ENCODE data around the gene ARGLU1. TPM values are rescaled to one million over a fixed set of nuclear protein-coding genes. Genes with fewer than 3 reads are reported as not detected.

Gene ARGLU1
- polyA plus RNA-seq, 1 donor (not counting 4 experiments of a cell fraction or from before 2014, with no cell fraction given): 96.8 TPM

DNA sequence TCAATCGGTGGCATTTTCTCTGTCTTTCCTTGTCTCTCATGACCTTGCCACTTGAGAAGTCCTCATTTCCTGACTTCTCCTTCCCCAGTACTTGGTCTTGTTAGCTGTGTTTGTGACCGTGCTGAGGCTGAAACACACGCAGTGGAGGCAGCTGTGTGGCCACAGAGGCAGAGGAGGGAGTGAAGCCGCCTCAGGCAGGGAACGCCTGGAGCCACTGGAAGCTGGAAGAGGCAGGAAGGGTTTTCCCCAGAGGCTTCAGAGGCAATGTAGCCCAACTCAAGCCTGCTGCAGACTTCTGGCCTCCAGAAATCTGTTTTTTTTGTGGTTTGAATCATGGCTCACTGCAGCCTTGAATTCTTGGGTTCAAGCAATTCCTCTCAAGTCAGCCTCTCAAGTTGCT is 29.2 kb upstream of the ARGLU1 start:
- FAIRE-seq (no peak), DNase-seq (ENCODE audit: low read depth, low spot score) (no peak)
- Histone ChIP-seq H3K4me3 (ENCODE audit: control insufficient read depth in 2 of 3, extremely low read depth in 1 of 3, insufficient read depth in 2 of 3, low read depth in 1 of 3, low read length in 3 of 3) (no peak overlapping the region), H3K9ac (ENCODE audit: control insufficient read depth, extremely low read depth, insufficient read depth, low read length) (no peak overlapping the region), H3K36me3 (ENCODE audit: control insufficient read depth in 2 of 2, extremely low read depth in 1 of 2, insufficient read depth in 2 of 2, low read length in 2 of 2) (no peaks in the 10 kb centered on the region), H3K4me1 (ENCODE audit: control insufficient read depth, extremely low read depth, insufficient read depth, low read length) (peaks cover 4% of the 10 kb centered on the region), H4K20me1 (ENCODE audit: control insufficient read depth, extremely low read depth, insufficient read depth, low read length) (no peaks in the 10 kb centered on the region), H3K9me1 (ENCODE audit: control insufficient read depth, extremely low read depth, insufficient read depth, low read length) (no peaks in the 10 kb centered on the region), H3K79me2 (ENCODE audit: control insufficient read depth, insufficient read depth, low read length) (no peaks in the 10 kb centered on the region), H2AFZ (ENCODE audit: control insufficient read depth, low read length) (no peak overlapping the region), H3K9me3 (ENCODE audit: control insufficient read depth, low read depth, low read length) (no peaks in the 10 kb centered on the region), H3K27me3 (ENCODE audit: control insufficient read depth, extremely low read depth, insufficient read depth, low read length) (no peaks in the 10 kb centered on the region), H3K27ac (ENCODE audit: control insufficient read depth, insufficient read depth, low read length) (no peak overlapping the region), H3K4me2 (ENCODE audit: control insufficient read depth, extremely low read depth, insufficient read depth, low read depth, low read length) (no peak overlapping the region)
- TF ChIP-seq, protein P1, sequence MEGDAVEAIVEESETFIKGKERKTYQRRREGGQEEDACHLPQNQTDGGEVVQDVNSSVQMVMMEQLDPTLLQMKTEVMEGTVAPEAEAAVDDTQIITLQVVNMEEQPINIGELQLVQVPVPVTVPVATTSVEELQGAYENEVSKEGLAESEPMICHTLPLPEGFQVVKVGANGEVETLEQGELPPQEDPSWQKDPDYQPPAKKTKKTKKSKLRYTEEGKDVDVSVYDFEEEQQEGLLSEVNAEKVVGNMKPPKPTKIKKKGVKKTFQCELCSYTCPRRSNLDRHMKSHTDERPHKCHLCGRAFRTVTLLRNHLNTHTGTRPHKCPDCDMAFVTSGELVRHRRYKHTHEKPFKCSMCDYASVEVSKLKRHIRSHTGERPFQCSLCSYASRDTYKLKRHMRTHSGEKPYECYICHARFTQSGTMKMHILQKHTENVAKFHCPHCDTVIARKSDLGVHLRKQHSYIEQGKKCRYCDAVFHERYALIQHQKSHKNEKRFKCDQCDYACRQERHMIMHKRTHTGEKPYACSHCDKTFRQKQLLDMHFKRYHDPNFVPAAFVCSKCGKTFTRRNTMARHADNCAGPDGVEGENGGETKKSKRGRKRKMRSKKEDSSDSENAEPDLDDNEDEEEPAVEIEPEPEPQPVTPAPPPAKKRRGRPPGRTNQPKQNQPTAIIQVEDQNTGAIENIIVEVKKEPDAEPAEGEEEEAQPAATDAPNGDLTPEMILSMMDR (optimal IDR thresholded peaks at IDR 0.05 in 1 of 3, IDR thresholded peaks at IDR 0.05 in 1 of 3, conservative IDR thresholded peaks at IDR 0.05 in 1 of 3; ENCODE audit: extremely low read depth in 1 of 3, insufficient read depth in 2 of 3, low read length in 3 of 3): no peak
- dilution Hi-C loops (cut with MboI; ENCODE audit: extremely low pct_ligation_motif_present, low sequenced_read_pairs): no loop called here

GRCh38 chr13:106596275-106596937 is 28.5 kb upstream of the ARGLU1 start:
- no peak overlapping the region for H3K4me3 ChIP-seq (ENCODE audit: control insufficient read depth in 2 of 3, extremely low read depth in 1 of 3, insufficient read depth in 2 of 3, low read depth in 1 of 3, low read length in 3 of 3)
- no peak overlapping the region for H2AFZ ChIP-seq (ENCODE audit: control insufficient read depth, low read length)
- H3K4me2 ChIP-seq (ENCODE audit: control insufficient read depth, extremely low read depth, insufficient read depth, low read depth, low read length): no peak overlapping the region
- peaks cover 4% of the 10 kb centered on the region for H3K4me1 ChIP-seq (ENCODE audit: control insufficient read depth, extremely low read depth, insufficient read depth, low read length)
- no peaks in the 10 kb centered on the region for H3K79me2 ChIP-seq (ENCODE audit: control insufficient read depth, insufficient read depth, low read length)
- FAIRE-seq (no peak), DNase-seq (ENCODE audit: low read depth, low spot score) (no peak)
- H3K36me3 ChIP-seq (ENCODE audit: control insufficient read depth in 2 of 2, extremely low read depth in 1 of 2, insufficient read depth in 2 of 2, low read length in 2 of 2): no peaks in the 10 kb centered on the region
- H4K20me1 ChIP-seq (ENCODE audit: control insufficient read depth, extremely low read depth, insufficient read depth, low read length): no peaks in the 10 kb centered on the region
- no peaks in the 10 kb centered on the region for H3K9me3 ChIP-seq (ENCODE audit: control insufficient read depth, low read depth, low read length)
- TF ChIP-seq EZH2 (IDR thresholded peaks at IDR 0.05; ENCODE audit: low read length): no peak
- TF ChIP-seq, protein P1 (optimal IDR thresholded peaks at IDR 0.05 in 1 of 3, IDR thresholded peaks at IDR 0.05 in 1 of 3, conservative IDR thresholded peaks at IDR 0.05 in 1 of 3; ENCODE audit: extremely low read depth in 1 of 3, insufficient read depth in 2 of 3, low read length in 3 of 3): no peak
- no peaks in the 10 kb centered on the region for H3K27me3 ChIP-seq (ENCODE audit: control insufficient read depth, extremely low read depth, insufficient read depth, low read length)
- no peaks in the 10 kb centered on the region for H3K9me1 ChIP-seq (ENCODE audit: control insufficient read depth, extremely low read depth, insufficient read depth, low read length)
- dilution Hi-C loops (cut with MboI; ENCODE audit: extremely low pct_ligation_motif_present, low sequenced_read_pairs): no loop called here
- no peak overlapping the region for H3K27ac ChIP-seq (ENCODE audit: control insufficient read depth, insufficient read depth, low read length)
- H3K9ac ChIP-seq (ENCODE audit: control insufficient read depth, extremely low read depth, insufficient read depth, low read length): no peak overlapping the region
